IgD-negative memory B cell (primary cell): ENCODE measurements around the gene LPCAT3. TPM values are rescaled to one million over a fixed set of nuclear protein-coding genes. Genes with fewer than 3 reads are reported as not detected.
A peak's percentile ranks its signal among the peaks of the same experiment; 100 is the strongest.

ENCODE experiments used
- H3K27ac Mint-ChIP-seq, 3 donors: one replicate each; pipeline ENCODE4 v1.8.0; 2020 to 2022; ENCODE audit warnings: mild to moderate bottlenecking in 3 of 3, mixed read lengths in 3 of 3, moderate library complexity in 1 of 3
- H3K27me3 Mint-ChIP-seq: one replicate; pipeline ENCODE4 v1.8.0; 2021; ENCODE audit warnings: mixed read lengths
- H3K36me3 Mint-ChIP-seq: one replicate; pipeline ENCODE4 v1.8.0; 2020; ENCODE audit warnings: mild to moderate bottlenecking, mixed read lengths
- H3K4me1 Mint-ChIP-seq, 3 donors: one replicate each; pipeline ENCODE4 v1.8.0; 2020 to 2022; ENCODE audit warnings: mixed read lengths in 3 of 3, mild to moderate bottlenecking in 1 of 3
- H3K4me3 Mint-ChIP-seq, 4 donors: one replicate each; pipeline ENCODE4 v1.8.0; 2020 to 2022; ENCODE audit warnings: mild to moderate bottlenecking in 4 of 4, mixed read lengths in 4 of 4, moderate library complexity in 3 of 4
- H3K9me3 Mint-ChIP-seq, 3 donors: one replicate each; pipeline ENCODE4 v1.8.0; 2020 to 2021; ENCODE audit warnings: mixed read lengths in 3 of 3, mild to moderate bottlenecking in 1 of 3
- polyA plus RNA-seq: library from polyadenylated mRNA; unstranded; fragments of 300-500 nt; fragmentation: Illumina TruSeq; gene quantifications from one replicate; pipeline ENCODE4 v1.2.3, GENCODE V29; 2021

LPCAT3 gene
- polyA plus RNA-seq, 1 donor from 2014 or later = 11.6 TPM

DNA sequence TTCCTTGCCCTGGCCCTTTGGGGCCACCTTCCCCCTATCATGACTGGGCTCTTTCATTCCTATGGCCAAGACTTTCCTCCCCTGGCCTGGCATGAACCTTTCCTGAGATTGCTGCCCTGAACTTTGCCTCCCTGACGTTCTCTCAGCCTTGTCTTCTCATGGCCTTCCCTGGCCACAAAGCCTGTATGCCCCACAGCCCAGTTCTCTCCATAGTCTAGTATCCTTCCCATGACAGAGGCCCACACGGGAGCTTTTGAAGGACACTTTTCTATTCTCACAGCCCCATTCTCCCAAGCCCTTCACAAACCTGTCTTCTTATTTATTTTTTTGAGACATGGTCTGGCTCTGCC, 79.1 kb downstream of the LPCAT3 start:
- Mint-ChIP-seq H3K4me3 (peak overlapping the region in 3 of 4 donors; percentile 0 to 84 (median 72)), H3K36me3 (peaks cover 4% of the 10 kb centered on the region), H3K4me1 (peaks cover 15 to 18% (median 15%) of the 10 kb centered on the region in 3 donors), H3K27me3 (no peaks in the 10 kb centered on the region), H3K9me3 (no peaks in the 10 kb centered on the region), H3K27ac (peak overlapping the region; percentile 63 to 79 (median 66))

DNA sequence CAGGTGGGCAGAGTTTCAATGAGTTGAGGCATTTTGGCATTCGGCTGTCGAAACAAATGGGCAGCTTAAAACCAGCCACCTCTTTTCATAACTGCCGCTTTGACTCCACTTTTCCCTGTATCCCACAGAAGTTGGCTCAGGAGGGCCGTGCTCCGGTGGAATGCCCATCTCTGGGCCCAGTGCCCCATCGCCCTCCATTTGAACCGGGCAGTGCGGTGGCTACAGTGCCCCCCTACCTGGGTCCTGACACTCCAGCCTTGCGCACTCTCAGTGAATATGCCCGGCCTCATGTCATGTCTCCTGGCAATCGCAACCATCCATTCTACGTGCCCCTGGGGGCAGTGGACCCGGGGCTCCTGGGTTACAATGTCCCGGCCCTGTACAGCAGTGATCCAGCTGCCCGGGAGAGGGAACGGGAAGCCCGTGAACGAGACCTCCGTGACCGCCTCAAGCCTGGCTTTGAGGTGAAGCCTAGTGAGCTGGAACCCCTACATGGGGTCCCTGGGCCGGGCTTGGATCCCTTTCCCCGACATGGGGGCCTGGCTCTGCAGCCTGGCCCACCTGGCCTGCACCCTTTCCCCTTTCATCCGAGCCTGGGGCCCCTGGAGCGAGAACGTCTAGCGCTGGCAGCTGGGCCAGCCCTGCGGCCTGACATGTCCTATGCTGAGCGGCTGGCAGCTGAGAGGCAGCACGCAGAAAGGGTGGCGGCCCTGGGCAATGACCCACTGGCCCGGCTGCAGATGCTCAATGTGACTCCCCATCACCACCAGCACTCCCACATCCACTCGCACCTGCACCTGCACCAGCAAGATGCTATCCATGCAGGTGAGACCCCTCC, 79.7 kb downstream of the LPCAT3 start:
- H3K4me3 Mint-ChIP-seq = peak overlapping the region in 3 of 4 donors; percentile 0 to 84 (median 72)
- no peaks in the 10 kb centered on the region for H3K9me3 Mint-ChIP-seq
- H3K36me3 Mint-ChIP-seq = peaks cover 4% of the 10 kb centered on the region
- H3K27ac Mint-ChIP-seq = peak overlapping the region; percentile 89 to 98 (median 93)
- H3K27me3 Mint-ChIP-seq = no peaks in the 10 kb centered on the region
- peaks cover 13 to 14% (median 14%) of the 10 kb centered on the region in 3 donors for H3K4me1 Mint-ChIP-seq

DNA sequence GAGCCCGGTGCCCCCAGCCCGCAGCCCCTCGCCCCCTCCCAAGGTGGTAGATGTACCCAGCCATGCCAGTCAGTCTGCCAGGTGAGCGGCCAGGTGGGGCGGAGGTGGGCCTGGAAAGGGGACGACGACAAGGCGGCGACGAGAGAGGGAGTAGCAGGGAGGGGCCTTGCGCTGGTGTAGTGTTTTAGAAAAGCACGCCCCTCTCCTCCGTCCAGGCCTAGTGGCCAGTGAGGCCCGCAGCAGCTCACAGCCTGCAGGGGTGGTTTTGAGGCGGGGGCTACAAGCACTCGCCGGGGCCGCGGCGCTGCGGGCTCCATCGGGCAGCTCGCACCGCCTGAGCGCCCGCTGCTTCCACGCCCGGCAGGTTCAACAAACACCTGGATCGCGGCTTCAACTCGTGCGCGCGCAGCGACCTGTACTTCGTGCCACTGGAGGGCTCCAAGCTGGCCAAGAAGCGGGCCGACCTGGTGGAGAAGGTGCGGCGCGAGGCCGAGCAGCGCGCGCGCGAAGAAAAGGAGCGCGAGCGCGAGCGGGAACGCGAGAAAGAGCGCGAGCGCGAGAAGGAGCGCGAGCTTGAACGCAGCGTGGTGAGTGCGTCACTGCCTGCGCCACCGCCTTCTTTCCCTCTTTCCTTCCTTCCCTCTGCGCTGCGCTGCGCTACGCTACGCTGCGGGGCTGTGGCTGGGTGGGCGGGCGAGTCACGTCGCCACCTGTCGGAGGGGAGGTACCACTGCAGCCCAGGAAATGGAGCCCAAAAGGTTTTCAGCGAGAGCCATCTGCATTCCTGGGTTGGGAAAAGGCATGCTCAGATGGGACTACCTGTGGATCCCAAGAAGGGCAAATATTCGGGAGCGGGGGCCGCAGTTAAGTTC, 80.6 kb downstream of the LPCAT3 start:
- H3K36me3 Mint-ChIP-seq = peaks cover 4% of the 10 kb centered on the region
- peaks cover 9 to 15% (median 9%) of the 10 kb centered on the region in 3 donors for H3K4me1 Mint-ChIP-seq
- H3K27me3 Mint-ChIP-seq = no peaks in the 10 kb centered on the region
- H3K27ac Mint-ChIP-seq = peak overlapping the region; percentile 89 to 98 (median 93)
- no peaks in the 10 kb centered on the region for H3K9me3 Mint-ChIP-seq
- H3K4me3 Mint-ChIP-seq = peak overlapping the region; percentile 70 to 96 (median 88)

DNA sequence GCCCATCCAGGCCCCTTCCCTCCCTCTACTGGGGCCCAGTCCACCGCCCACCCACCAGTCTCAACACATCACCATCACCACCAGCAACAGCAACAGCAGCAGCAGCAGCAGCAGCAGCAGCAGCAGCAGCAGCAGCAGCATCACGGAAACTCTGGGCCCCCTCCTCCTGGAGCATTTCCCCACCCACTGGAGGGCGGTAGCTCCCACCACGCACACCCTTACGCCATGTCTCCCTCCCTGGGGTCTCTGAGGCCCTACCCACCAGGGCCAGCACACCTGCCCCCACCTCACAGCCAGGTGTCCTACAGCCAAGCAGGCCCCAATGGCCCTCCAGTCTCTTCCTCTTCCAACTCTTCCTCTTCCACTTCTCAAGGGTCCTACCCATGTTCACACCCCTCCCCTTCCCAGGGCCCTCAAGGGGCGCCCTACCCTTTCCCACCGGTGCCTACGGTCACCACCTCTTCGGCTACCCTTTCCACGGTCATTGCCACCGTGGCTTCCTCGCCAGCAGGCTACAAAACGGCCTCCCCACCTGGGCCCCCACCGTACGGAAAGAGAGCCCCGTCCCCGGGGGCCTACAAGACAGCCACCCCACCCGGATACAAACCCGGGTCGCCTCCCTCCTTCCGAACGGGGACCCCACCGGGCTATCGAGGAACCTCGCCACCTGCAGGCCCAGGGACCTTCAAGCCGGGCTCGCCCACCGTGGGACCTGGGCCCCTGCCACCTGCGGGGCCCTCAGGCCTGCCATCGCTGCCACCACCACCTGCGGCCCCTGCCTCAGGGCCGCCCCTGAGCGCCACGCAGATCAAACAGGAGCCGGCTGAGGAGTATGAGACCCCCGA, 81.4 kb downstream of the LPCAT3 start:
- Mint-ChIP-seq H3K36me3 (peaks cover 3% of the 10 kb centered on the region), H3K27ac (peak overlapping the region; percentile 89 to 98 (median 93)), H3K9me3 (no peaks in the 10 kb centered on the region), H3K4me3 (peak overlapping the region; percentile 70 to 96 (median 88)), H3K4me1 (peaks cover 11 to 22% (median 13%) of the 10 kb centered on the region in 3 donors), H3K27me3 (no peaks in the 10 kb centered on the region)

DNA sequence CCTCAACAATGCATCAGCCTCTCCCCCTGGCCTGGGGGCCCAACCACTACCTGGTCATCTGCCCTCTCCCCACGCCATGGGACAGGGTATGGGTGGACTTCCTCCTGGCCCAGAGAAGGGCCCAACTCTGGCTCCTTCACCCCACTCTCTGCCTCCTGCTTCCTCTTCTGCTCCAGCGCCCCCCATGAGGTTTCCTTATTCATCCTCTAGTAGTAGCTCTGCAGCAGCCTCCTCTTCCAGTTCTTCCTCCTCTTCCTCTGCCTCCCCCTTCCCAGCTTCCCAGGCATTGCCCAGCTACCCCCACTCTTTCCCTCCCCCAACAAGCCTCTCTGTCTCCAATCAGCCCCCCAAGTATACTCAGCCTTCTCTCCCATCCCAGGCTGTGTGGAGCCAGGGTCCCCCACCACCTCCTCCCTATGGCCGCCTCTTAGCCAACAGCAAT, 82.1 kb downstream of the LPCAT3 start:
- Mint-ChIP-seq H3K9me3 (no peaks in the 10 kb centered on the region), H3K36me3 (peaks cover 3% of the 10 kb centered on the region), H3K27ac (peak overlapping the region; percentile 89 to 98 (median 93)), H3K4me3 (peak overlapping the region; percentile 70 to 96 (median 88)), H3K27me3 (no peaks in the 10 kb centered on the region), H3K4me1 (peaks cover 11 to 22% (median 13%) of the 10 kb centered on the region in 3 donors)

DNA sequence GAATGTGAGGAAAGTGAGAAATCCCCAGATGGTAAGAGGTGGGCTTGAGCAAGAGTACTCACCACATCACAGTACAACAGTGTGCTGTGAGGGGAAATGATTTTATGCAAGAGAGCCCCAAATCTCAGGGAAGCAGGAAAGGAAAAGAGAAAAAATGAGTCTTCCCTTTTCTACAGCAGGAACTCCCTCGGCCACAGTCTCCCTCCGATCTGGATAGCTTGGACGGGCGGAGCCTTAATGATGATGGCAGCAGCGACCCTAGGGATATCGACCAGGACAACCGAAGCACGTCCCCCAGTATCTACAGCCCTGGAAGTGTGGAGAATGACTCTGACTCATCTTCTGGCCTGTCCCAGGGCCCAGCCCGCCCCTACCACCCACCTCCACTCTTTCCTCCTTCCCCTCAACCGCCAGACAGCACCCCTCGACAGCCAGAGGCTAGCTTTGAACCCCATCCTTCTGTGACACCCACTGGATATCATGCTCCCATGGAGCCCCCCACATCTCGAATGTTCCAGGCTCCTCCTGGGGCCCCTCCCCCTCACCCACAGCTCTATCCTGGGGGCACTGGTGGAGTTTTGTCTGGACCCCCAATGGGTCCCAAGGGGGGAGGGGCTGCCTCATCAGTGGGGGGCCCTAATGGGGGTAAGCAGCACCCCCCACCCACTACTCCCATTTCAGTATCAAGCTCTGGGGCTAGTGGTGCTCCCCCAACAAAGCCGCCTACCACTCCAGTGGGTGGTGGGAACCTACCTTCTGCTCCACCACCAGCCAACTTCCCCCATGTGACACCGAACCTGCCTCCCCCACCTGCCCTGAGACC, 82.7 kb downstream of the LPCAT3 start:
- H3K4me3 Mint-ChIP-seq = peak overlapping the region in 3 of 4 donors; percentile 17 to 96 (median 89)
- H3K4me1 Mint-ChIP-seq = peaks cover 14 to 22% (median 17%) of the 10 kb centered on the region in 3 donors
- peak overlapping the region; percentile 31 to 98 (median 75) for H3K27ac Mint-ChIP-seq
- H3K36me3 Mint-ChIP-seq = peaks cover 3% of the 10 kb centered on the region
- H3K27me3 Mint-ChIP-seq = no peaks in the 10 kb centered on the region
- no peaks in the 10 kb centered on the region for H3K9me3 Mint-ChIP-seq

DNA sequence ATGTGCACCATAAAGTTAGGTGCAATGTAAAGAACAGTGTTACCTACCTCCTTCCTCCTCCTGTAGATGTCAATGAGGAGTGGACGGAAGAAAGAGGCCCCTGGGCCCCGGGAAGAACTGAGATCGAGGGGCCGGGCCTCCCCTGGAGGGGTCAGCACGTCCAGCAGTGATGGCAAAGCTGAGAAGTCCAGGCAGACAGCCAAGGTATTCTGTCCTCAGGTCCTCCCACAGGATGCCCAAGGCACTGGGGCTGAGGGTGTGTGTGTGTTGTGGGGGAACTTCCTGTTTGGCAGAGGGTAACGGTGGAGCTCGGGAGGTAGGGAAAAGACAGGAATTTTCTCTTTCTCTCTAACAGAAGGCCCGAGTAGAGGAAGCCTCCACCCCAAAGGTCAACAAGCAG, 84.2 kb downstream of the LPCAT3 start:
- Mint-ChIP-seq H3K9me3 (no peaks in the 10 kb centered on the region), H3K27ac (peak overlapping the region in 2 of 3 donors; percentile 69 to 75), H3K4me3 (peak overlapping the region in 1 of 4 donors; percentile 89), H3K4me1 (peaks cover 19 to 34% (median 26%) of the 10 kb centered on the region in 3 donors), H3K27me3 (no peaks in the 10 kb centered on the region), H3K36me3 (peaks cover 3% of the 10 kb centered on the region)

DNA sequence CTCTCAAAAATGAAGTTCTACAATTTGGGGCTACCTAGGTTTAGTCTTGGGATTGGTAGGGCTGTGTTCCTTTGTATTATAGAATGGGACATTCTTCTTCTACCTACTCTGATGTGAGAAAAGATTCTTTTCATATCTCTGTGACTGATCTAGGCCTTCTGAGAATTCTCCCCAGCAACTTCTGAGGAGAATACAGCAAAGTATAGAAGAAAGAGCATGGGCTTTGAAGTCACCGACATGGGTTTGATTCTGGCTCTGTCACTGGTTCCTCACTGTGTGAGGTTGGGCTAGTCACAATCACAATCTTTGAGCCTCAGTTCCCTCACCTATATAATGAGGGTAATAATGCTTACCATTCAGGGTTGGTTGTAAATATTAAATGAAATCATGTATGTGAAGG, 85.5 kb downstream of the LPCAT3 start:
- no peaks in the 10 kb centered on the region for H3K9me3 Mint-ChIP-seq
- H3K4me1 Mint-ChIP-seq = peaks cover 18 to 35% (median 29%) of the 10 kb centered on the region in 3 donors
- no peaks in the 10 kb centered on the region for H3K27me3 Mint-ChIP-seq
- peaks cover 3% of the 10 kb centered on the region for H3K36me3 Mint-ChIP-seq
- H3K4me3 Mint-ChIP-seq = peak overlapping the region in 1 of 4 donors; percentile 78
- peak overlapping the region in 1 of 3 donors; percentile 75 for H3K27ac Mint-ChIP-seq

DNA sequence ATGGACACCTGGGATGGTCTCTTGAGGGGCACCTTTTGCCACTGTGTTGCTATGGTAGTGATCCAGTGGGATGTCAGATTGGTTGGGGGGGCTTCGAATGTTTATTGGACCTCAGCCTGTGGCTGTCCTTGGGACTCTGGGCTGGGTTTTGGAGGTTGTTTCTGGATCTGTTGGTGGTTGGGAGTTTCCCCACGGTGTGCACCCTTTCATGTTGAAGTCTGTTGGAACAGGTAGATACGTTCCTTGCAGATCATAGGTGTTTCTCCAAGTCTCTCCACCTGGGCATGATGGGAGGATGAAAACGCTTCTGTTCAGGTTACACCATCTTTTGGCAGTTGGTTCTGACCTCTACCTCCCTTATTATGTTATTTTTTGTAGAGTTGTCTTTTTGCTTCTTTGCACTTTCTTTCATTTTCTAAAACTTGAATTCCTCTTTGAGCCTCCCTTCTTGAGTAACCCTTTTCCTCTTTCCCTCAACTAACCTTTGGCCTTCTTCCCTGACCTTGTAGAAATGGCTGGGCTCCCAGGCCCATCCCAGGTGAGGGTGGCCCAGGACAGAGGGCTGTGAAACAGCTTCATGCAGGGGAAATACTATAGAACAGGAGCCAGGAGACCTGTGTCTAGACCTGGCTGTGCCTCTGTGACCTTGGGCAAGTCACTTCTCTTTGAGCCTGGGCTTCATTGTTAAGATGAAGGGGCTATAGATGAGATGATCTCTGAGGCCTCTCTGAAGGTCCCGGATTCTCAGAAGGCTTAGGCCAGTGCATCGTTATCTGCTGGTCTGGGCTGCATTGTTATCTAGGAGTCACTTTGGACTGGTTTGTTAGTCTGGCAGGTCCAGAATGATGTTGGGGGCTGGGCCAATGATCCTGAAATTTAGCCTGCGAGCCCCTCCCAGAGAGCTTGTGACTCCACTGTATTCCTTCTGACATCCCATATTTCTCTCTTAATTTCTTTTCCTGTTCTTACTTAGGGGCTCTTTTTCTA, 88.5 kb downstream of the LPCAT3 start:
- peak overlapping the region; percentile 83 to 95 (median 88) for H3K4me3 Mint-ChIP-seq

DNA sequence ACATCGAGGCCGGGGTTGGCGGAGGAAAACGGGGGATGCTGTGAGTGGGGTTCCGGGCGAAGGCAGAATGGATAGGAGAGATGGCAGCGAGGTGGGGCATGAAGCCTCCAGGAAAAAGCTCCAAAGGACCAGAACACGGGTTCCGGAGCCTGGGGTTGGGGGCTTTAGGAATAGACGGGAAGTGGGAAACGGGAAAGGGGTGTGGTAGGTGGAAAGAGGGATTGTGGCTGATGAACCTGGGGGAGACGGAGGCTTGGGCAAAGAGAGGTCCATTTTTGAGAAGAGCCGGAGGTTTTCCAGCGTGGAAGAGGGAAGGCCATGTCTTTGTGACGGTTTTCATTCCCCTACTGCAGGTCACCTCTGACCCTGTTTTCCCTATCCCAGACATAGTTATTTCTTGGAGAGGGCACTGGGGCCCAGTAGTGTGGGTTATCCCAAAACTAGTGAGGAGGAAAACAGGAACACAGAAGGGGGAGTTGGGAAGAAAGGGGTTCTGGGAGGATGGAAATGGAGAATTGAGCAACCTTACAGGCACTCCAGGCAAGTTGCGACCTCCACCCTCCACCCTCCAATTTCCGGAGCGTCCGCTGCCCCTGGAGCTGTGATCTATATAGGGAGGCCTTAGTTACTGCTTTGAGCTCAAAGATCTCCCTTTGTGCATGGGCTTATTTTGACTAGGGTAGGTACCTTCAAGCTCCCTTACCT, 89.4 kb downstream of the LPCAT3 start:
- peak overlapping the region; percentile 84 to 95 (median 92) for H3K4me3 Mint-ChIP-seq
- H3K36me3 Mint-ChIP-seq = no peaks in the 10 kb centered on the region
- H3K27ac Mint-ChIP-seq = peak overlapping the region; percentile 92 to 97 (median 93)
- H3K9me3 Mint-ChIP-seq = no peaks in the 10 kb centered on the region
- no peaks in the 10 kb centered on the region for H3K27me3 Mint-ChIP-seq
- peaks cover 25 to 36% (median 36%) of the 10 kb centered on the region in 3 donors for H3K4me1 Mint-ChIP-seq

More for the DNA sequence above, 88.5 kb downstream of the LPCAT3 start:
- Mint-ChIP-seq H3K4me1 (peaks cover 17 to 32% (median 28%) of the 10 kb centered on the region in 3 donors), H3K27ac (peak overlapping the region; percentile 78 to 93 (median 85)), H3K27me3 (no peaks in the 10 kb centered on the region), H3K9me3 (no peaks in the 10 kb centered on the region), H3K36me3 (no peaks in the 10 kb centered on the region)

DNA sequence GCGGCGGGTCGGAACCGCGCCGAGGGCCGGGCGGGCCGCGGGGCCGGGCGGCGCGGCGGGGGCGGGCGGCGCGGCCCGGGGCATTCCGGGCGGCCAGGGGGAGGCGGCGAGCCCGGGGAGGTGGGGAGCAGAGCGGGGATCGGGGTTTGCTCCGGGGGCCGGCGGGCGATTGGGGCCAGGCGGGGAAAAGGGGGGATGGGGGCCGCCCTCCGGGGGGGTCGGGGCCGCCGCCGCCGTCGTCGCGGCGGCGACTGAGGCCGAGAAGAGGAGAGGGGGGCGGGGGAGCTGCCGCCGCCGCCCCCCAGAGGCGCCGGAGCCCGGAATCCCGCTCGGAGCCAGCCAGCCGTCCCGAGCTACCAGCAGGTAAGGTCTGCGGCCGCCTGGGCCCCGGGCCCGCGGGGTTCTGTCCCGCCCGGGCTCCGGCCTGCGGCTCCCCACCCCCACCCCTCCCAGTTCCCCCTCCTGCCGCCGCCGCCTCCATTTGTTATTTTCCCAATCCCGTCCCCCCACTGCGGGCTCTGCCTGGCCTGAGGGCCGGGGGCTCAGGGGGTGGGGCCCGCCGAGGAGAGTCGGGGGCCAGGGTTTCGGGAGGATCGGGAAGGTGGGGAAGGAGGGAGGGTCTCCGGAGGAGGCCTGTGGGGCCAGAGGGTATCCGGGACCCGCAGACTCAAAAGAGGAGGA, 90.1 kb downstream of the LPCAT3 start:
- H3K36me3 Mint-ChIP-seq = no peaks in the 10 kb centered on the region
- no peaks in the 10 kb centered on the region for H3K9me3 Mint-ChIP-seq
- peaks cover 31 to 42% (median 40%) of the 10 kb centered on the region in 3 donors for H3K4me1 Mint-ChIP-seq
- H3K27me3 Mint-ChIP-seq = no peaks in the 10 kb centered on the region
- H3K4me3 Mint-ChIP-seq = peak overlapping the region; percentile 84 to 95 (median 92)
- H3K27ac Mint-ChIP-seq = peak overlapping the region; percentile 92 to 97 (median 93)
